Stimulated activated CD4-positive, alpha-beta T cell treated with anti-CD3 and anti-CD28 coated beads, Interleukin-4, amount 100 ng/mL, for 24 hours (primary cell): ENCODE measurements around the gene FARP1.
"Not testable (repeated sequence)": the region's sequence is repeated elsewhere in the genome, so short reads cannot be mapped to it uniquely, and the experiment has no call there.

Experiments
- DNase-seq: peaks from one replicate; pipeline ENCODE4 v3.0.0-alpha.2; 2020

The FARP1 gene

GRCh38 chr13:98206946-98207345 lies 64.1 kb downstream of the FARP1 start:
- DNase-seq, result no peak

DNA sequence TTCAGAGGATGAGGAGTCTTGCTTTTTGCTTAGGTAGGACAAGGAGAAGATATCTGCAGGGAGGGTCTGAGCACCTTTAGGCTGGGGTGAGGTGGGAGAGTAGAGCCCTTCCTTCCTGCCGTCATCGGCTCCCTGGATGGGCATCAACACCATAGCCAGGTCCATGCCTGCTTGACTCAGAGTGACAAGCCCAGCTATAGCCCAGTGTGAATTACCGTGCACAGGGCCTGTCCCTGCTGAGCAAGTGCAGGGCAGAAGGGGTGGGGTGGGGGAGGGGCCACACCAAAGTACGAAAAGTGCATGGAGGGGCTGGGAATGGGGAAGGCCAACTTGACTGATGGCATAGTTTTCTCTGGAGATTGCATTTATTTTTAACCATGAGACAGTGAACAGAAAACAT lies 64.5 kb downstream of the FARP1 start:
- no peak for DNase-seq

- DNase-seq, result no peak
Observed at GRCh38 chr13:98208606-98209005, 65.7 kb downstream of the FARP1 start.

GRCh38 chr13:98212763-98213162 lies 69.9 kb downstream of the FARP1 start:
- no peak for DNase-seq

- DNase-seq, result no peak
Observed at GRCh38 chr13:98213354-98213753, 70.5 kb downstream of the FARP1 start.

DNA sequence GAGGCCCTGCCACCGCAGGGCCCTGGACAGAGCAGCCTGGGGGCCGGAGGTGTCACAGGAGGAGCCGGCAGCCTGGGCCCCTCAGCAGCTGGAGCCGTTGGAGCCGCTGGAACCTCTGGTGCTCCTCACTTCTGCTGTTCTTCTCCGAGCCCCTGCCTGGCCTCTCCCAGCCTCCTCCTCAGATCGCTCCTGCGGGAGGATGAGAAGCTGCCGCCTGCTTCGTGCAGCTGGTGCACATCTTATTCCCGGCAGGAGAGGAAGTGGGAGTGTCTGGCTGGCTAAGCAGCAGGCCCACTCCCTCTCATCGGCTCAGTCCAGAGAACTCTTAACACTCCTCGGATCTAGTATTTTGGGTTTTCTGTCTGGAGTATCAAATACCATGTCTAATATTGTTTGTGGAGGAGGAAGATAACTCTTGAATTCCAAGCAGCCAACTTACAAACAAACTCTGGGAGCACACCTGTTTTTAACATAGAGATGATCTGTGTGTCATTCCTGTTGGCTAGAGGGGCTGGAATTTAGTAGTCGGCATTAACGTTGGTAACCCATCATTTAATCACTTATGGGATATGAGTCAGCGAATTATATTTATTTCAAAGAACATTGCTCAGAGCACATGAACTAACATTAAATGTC lies 71.2 kb downstream of the FARP1 start:
- DNase-seq, result no peak

DNA sequence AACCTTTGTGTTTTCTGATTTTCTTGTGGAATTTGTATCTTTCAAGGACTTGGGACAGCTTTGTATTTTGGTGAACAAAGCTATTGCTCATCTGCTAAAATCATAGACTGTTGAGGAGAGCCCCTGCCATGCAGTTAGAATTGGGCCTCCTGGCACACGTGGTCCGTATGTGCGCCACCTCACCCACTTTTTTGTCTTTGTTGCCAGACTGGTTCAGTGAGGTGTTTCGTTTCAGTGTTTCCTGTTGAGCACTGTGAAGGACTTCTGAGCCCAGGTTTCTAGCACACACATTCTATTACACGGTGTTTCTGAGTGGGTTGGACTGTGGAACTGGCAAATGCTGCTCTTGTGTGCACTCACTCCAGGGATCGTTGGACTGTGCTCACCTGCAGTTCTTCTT lies 71.8 kb downstream of the FARP1 start:
- no peak for DNase-seq

DNA sequence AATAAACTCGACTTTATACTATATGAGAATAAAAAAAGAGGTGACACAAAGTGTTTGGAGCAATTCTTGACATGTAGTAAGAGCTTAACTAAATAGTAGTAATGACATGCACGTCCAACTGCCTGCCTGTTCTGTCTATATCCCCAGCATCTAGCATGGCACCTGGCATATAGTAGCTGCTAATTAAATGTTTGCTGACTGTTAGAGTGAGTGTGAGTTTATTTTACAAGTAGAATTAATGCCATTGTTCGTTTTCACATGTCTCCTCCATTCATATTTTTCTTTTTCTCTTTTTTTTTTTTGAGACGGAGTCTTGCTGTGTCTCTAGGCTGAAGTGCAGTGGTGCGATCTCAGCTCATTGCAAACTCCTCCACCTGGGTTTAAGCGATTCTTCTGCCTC lies 72.6 kb downstream of the FARP1 start:
- DNase-seq, result no peak

DNA sequence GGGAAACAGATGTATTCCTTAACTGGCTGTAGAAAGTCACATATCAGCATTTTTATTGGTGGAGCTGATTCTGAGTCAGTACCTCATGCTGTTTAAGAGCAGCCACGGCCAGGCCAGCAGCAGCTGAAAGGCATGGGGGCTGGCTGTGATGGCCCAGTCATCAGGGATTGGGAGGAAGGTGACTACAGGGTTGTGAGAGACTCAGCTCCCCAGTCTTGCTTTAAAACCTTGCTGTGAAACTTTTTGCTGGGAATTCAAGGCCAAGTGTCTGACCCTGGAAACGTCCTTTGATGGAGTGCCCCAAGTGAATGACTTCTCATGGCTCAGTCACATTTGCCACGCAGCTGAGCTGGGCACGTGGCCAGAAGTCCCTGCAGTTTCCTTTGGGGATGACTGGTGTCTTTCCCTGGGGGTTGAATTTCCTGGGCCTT lies 73.3 kb downstream of the FARP1 start:
- no peak for DNase-seq

DNA sequence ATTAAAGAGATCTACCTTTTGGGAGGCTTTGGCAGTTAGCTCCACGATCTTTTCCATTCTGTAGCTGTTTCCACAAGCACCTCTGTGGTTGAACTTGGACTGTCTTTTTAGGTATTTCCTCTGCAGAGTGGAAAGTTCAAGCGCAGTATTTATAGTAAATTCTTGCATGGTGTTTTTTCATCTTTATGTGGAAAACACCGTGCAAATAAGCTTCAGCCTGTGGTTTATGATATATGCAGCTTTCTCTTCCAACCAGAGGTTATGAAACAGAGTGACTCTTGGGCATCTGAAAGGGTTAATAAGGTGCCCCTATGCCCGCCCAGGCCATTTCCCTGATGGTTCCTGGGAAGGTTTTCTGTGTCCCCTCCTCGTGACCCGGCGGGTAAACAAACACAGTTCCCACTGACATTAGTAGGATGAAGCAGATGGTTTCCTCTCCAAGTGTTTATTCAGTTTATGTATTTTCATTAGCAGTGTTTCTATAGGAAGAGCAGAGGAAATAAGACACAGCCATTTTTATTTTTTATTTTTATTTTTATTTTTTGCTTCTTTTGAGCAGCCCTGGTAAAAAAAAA lies 73.9 kb downstream of the FARP1 start:
- no peak for DNase-seq

DNA sequence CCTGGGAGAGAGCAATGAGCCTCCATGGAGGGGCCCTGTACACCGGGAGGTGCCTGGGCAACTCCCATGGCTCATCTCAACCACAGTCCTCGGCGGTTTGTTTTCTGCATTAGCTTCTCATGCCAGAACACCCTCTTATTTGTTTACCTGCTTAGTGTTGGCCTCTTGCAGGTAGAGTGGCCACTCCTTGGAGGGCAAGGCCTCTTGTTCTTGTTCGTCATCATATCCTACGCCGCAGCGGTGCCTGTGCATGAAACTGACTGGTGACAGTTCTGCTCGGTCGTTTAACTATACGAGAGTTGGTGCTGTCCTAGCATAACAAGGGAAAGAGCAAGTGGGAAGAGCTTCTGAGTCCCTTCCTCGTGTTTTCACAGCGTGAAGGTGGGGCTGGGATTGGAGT lies 74.7 kb downstream of the FARP1 start:
- DNase-seq, result no peak

DNA sequence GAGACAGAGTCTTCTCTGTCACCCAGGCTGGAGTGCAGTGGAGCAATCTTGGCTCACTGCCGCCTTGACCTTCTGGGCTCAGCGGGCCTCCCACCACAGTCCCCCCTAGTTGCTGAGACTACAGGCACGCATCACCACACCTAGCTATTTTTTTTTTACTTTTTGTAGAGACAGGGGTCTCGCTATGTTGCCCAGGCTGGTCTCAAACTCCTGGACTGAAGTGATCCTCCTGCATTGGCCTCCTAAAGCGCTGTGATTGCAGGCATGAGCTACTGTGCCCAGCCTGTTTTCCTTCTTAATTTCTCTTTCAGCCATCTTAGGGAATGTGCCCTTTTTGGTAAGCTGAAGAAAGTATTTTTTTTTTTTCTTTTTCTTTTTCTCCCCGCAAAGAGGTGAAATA lies 76.8 kb downstream of the FARP1 start:
- no peak for DNase-seq

DNA sequence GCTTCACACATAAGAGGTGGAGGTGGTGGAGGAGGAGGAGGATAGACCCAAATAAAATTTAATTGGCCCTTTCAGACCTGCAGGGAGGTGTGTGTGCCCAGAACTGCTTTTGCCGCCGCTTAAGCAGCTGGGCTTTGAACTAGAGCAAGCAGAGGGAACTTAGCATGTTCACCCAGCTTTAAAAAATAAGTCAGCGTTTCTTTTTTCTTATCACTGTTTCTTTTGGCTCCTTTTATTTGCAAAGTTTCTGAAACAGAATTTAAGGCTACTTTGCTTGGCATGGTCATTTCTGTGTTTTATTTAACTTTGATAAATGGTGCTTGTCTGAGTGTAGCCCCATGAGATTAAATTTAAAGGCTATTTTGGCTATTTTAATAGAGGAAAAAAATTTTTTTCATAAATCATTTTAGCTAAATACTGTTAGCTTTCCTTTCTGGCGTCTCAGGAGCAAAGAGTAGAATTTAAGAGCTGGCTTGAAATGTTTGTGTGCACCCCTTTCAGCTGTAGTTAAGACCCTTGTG lies 77.4 kb downstream of the FARP1 start:
- DNase-seq, result no peak

DNA sequence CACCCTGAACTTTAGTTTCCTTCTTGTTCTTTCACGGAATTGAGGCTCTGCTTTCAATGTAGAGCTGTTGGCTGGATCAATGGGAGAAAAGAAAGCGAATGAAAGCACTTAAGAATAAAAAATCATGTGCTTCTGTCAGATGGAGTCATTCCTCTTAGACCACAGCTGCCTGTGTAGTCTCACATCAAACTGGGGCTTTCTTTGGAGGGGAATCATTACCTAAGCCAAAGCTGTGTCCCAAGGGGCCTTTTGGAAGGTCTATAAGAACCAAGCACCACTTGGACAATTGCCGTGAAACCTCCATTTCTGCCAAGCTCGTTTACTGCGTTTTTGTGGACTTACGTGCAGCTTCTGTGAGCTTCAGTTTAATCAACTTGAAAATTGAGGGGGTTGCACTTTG lies 78.3 kb downstream of the FARP1 start:
- no peak for DNase-seq

DNA sequence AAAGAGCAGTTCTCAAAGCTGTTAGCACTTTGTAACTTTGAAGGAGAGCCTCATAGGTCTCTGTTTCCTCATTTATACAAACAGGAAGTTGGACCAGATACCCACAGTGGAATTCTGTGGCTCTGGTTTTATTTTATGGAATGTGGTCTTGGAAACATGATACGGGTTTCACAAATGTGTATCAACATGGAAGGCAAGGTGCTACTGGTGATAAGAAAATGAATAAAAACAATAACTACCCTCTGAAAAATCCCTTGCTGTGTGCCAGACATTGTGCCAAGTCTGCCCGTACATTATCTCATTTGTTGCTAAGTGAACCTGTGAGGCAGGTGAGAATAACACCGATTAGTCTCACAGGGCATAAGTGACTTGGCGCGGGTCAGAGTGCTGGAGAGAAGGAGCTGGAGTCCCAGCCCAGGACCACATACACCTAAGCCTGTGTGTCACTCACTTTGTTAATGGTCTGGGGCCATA lies 79.2 kb downstream of the FARP1 start:
- no peak for DNase-seq

DNA sequence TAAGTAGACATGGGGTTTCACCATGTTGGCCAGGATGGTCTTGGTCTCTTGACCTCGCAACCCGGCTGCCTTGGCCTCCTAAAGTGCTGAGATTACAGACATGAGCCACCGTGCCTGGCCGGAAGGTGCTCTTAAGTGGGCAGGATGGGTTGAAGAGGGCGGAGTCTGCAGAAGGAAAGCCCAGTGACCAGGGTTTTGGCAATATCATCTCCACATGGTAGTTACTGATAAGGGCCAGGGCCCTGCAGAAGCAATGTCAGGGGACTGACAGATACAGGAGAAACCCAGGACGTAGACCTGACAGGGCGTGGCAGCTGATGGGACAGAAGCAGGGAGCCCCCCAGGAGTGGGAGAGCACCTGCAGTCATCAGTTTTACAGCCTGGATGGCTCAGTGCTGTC lies 79.9 kb downstream of the FARP1 start:
- DNase-seq, result no peak

- DNase-seq, result no peak
Observed at GRCh38 chr13:98223741-98224140, 80.8 kb downstream of the FARP1 start.

DNA sequence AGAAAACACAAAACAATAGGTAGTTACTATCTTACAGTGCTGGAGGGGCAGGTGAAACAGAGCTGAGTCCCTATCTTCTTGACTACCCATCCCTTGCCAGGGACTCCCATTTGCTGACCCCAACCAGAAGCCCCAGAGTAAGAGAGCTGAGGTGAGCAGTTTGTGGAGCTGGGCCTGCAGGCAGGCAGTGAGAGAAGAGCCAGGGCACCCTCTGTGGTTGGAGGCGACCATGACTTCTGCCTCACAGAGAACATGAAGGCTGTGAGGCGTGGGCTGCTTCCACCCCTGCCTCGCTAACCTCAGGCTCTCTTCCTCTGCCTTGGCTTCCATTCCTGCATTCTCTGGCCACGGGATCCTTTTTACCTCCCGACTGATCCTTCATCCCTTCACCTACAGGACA lies 81.7 kb downstream of the FARP1 start:
- no peak for DNase-seq

DNA sequence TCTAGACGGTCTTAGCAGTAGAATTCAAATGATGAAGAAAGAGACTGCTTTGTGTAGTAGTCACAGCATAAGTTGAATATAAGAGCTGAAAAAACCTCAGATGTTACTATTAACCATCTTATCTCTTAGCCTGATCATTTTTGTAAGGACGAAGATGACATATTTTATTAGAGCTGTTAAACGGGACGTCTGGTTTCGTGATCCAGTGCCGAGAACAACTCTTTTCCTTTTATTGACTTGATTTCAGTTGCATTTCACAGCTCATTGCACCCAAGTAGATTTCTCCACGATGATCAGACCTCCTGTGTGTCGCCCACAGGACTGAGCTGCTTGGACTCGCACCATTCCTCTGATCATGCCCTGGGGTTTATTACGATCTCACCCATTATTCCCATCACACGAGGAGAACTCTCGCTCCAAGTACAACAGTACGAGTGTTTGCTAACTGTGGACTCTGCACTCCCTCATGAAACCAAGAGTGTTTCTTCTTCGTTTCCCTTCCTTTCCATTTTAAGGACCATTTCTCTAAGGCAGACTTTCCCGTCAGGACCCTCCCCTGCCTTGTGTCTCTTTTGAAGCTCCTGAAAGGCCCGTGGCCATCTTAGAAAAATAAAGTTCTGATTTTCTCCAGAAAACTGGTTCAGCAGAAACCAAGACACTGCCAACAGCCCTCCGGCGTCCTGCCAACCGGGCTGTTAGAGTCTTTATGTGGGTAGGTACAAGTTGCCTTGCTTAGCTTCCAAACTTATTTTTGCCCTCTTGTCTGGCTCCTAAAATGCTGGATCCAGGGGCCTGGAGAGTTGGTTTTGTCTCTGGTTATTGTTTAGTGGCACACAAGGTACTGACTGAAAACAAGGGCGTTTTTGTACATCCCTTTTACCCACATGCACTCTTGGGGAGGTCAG lies 82.4 kb downstream of the FARP1 start:
- DNase-seq, result no peak

DNA sequence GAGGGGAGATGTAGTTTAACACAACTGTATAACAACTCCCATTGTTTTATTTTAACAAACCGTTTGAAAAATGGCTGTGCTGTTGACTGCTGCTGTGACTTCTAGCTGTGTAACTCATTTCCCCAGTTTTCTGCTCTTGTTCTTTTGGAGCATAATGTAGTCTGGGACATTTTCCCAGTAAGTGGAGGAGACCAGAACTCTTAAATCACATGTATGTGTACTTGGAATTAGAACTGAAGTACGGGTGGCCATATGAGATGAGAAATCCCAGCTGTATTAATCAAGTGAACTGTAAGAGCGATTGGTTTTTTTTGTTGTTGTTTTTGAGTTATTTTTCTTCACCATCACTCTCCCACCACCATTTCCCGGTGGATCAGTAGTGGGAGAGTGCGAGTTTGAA lies 83.6 kb downstream of the FARP1 start:
- no peak for DNase-seq

DNA sequence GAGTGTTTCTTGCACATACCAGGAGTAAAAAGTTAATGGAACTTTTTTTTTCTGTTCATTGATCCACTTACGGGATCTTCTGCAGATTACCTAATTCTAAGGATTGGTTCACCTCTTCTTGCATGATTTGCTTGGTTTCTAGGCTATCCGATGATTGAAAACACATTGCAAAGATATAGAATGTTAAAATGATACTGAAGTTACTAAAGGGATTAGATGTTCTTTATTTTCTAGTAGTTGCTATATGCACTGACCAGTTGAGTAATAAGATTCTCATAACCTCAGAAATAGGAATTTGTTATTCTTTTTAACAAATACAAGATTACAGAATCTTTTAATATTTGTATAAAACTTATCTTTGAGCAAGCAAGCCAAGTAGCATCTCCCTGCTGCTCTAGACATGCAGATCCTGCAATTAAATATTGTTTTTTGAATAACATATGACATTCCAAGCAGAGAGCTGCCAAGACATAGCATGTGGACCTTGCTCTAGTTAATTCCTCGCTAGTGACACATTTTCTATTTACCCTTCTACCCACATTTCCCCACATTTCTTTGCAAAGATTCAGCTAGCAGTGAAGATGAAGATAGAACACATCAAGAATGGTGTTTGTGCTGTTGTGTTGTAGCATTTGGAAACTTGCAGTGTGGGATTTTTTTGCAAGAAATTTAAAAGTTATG lies 85.9 kb downstream of the FARP1 start:
- no peak for DNase-seq

DNA sequence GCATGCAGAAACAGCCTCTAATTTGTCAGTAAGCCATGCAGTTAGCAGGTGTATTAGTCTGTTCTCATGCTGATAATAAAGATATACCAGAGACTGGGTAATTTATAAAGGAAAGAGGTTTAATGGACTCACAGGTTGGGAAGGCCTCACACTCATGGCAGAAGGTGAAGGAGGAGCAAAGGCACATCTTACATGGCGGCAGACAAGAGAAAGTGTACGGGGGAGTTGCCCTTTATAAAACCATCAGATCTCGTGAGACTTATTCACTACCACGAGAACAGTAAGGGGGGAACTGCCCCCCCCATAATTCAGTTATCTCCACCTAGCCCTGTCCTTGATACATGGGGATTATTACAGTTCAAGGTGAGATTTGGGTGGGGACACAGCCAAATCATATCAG lies 87.9 kb downstream of the FARP1 start:
- not testable (repeated sequence) for DNase-seq

GRCh38 chr13:98232456-98232855 lies 89.6 kb downstream of the FARP1 start:
- no peak for DNase-seq
